Chondrocyte (in vitro differentiated cells): ENCODE results near the gene TMEM184C. TPM values are rescaled to one million over a fixed set of nuclear protein-coding genes. Genes with fewer than 3 reads are reported as not detected.
A peak's percentile ranks its signal among the peaks of the same experiment; 100 is the strongest.

Experiments
- DNase-seq: peaks from one replicate; pipeline ENCODE4 v3.0.0; 2021; ENCODE audit warnings: mixed read lengths, low spot score
- H3K27ac Mint-ChIP-seq: one replicate; pipeline ENCODE4 v1.8.0; 2021; ENCODE audit warnings: mild to moderate bottlenecking, moderate library complexity, mixed read lengths; ENCODE audit not compliant: unreplicated experiment
- H3K27me3 Mint-ChIP-seq: 2 replicates; pipeline ENCODE4 v1.8.0; 2021; ENCODE audit warnings: low read depth, mixed read lengths
- H3K36me3 Mint-ChIP-seq: 2 replicates; pipeline ENCODE4 v1.8.0; 2021; ENCODE audit warnings: low read depth, mixed read lengths
- H3K4me1 Mint-ChIP-seq: 2 replicates; pipeline ENCODE4 v1.8.0; 2021; ENCODE audit warnings: low read depth, mild to moderate bottlenecking, mixed read lengths
- H3K4me3 Mint-ChIP-seq: one replicate; pipeline ENCODE4 v1.8.0; 2021; ENCODE audit warnings: mild to moderate bottlenecking, moderate library complexity, mixed read lengths; ENCODE audit not compliant: unreplicated experiment
- H3K9me3 Mint-ChIP-seq: 2 replicates; pipeline ENCODE4 v1.8.0; 2021; ENCODE audit warnings: low read depth, mixed read lengths
- total RNA-seq: library from RNA; stranded (reverse); gene quantifications from 3 replicates; pipeline ENCODE4 v1.2.1, GENCODE V29; 2021
- TF ChIP-seq, protein P1 (sequence below): fragments of 200-600 bp; sonication (generic); IDR thresholded peaks from 2 replicates; pipeline ENCODE4 v1.5.0; 2021; ENCODE audit warnings: antibody characterized with exemption, mild to moderate bottlenecking, moderate library complexity

The TMEM184C gene
- total RNA-seq, 1 donor from 2014 or later = 35.3 TPM

DNA sequence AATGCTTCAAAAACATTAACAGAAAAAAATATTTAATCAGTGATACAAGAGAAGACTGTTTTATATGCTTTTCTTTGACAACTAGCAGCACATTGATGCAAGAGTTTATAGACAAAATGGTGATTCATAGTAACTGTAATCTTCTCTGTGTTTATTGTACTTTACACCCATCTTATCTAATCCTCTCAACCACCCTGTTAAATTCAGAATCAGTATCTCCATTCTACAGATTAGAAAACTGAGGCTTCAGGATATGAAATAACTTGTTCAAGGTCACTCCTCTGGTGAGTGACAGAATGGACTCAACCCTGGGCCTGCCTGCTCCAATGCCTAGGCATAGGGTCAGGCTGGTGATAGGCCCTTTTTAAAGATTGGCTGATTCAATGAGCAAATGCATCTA lies 26.1 kb upstream of the TMEM184C start:
- TF ChIP-seq, protein P1, sequence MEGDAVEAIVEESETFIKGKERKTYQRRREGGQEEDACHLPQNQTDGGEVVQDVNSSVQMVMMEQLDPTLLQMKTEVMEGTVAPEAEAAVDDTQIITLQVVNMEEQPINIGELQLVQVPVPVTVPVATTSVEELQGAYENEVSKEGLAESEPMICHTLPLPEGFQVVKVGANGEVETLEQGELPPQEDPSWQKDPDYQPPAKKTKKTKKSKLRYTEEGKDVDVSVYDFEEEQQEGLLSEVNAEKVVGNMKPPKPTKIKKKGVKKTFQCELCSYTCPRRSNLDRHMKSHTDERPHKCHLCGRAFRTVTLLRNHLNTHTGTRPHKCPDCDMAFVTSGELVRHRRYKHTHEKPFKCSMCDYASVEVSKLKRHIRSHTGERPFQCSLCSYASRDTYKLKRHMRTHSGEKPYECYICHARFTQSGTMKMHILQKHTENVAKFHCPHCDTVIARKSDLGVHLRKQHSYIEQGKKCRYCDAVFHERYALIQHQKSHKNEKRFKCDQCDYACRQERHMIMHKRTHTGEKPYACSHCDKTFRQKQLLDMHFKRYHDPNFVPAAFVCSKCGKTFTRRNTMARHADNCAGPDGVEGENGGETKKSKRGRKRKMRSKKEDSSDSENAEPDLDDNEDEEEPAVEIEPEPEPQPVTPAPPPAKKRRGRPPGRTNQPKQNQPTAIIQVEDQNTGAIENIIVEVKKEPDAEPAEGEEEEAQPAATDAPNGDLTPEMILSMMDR = no peak
- Mint-ChIP-seq H3K4me1 (peaks cover 39% of the 10 kb centered on the region), H3K27ac (no peak overlapping the region), H3K4me3 (no peak overlapping the region), H3K9me3 (no peaks in the 10 kb centered on the region), H3K27me3 (no peaks in the 10 kb centered on the region), H3K36me3 (no peaks in the 10 kb centered on the region)
- DNase-seq = no peak

DNA sequence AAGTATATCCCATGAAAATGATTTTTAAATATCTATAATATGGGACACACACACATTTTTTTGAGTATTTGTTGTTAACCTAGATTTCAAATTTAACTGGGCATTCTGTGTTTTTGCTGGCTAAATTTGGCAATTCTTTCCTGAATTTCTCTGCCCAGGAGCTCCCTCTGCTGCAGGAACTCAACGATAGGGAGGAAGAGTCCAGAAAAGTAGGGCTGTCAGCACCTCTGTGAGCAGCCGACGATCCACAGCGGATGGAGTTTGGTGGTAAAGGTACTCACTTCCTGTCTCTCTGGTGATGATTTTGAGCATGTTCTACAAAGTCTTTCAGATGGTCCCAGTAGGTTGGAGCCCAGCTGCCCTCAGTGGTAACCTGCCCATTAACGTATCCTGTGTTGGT lies 23.1 kb upstream of the TMEM184C start:
- no peaks in the 10 kb centered on the region for H3K9me3 Mint-ChIP-seq
- H3K27ac Mint-ChIP-seq = no peak overlapping the region
- DNase-seq = no peak
- H3K4me1 Mint-ChIP-seq = peaks cover 34% of the 10 kb centered on the region
- H3K4me3 Mint-ChIP-seq = no peak overlapping the region
- no peaks in the 10 kb centered on the region for H3K27me3 Mint-ChIP-seq
- no peaks in the 10 kb centered on the region for H3K36me3 Mint-ChIP-seq
- TF ChIP-seq, protein P1 = peak; percentile 44

DNA sequence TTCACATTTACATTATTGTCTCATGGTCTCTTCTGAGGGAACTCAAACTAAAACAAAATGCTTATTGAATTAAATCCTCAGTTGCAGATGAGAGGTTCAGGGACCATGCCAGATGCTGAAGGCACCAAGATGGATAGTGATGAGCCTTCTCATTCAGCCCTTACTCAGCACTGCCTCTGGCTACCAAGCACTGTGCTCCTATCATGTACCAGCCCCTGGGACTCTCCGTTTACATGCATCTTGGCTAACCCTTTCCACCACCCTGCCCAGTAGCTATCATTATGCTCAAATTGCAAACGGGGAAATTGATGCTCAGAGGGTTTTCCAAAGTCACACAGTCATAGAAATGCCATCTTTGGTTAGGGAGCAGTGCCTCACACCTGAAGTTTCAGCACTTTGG lies 22.6 kb upstream of the TMEM184C start:
- peaks cover 32% of the 10 kb centered on the region for H3K4me1 Mint-ChIP-seq
- H3K27me3 Mint-ChIP-seq = no peaks in the 10 kb centered on the region
- H3K4me3 Mint-ChIP-seq = no peak overlapping the region
- no peak overlapping the region for H3K27ac Mint-ChIP-seq
- no peak for DNase-seq
- TF ChIP-seq, protein P1 = no peak
- no peaks in the 10 kb centered on the region for H3K9me3 Mint-ChIP-seq
- no peaks in the 10 kb centered on the region for H3K36me3 Mint-ChIP-seq

DNA sequence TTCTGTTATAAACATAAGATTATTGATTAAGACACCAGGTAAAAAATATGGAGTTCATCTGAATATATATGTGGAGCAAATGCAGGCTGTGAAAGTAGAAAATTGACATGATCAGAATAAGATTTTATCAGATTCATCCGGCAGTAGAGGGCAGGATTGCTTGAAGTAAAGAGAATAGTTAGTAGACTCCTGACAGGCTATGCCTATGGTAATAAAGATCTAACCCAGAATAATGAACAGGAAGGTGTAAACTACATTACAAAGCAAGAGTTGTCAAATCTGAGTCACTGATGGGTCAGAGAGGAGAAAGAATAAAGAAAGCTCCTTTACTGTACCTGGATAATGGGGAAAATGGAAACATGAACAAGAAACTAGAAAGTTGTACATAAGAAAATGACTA lies 20.8 kb upstream of the TMEM184C start:
- Mint-ChIP-seq H3K4me3 (no peak overlapping the region), H3K27ac (no peak overlapping the region), H3K4me1 (peaks cover 28% of the 10 kb centered on the region), H3K9me3 (no peaks in the 10 kb centered on the region), H3K27me3 (no peaks in the 10 kb centered on the region), H3K36me3 (no peaks in the 10 kb centered on the region)
- TF ChIP-seq, protein P1 = peak; percentile 69
- DNase-seq = no peak

DNA sequence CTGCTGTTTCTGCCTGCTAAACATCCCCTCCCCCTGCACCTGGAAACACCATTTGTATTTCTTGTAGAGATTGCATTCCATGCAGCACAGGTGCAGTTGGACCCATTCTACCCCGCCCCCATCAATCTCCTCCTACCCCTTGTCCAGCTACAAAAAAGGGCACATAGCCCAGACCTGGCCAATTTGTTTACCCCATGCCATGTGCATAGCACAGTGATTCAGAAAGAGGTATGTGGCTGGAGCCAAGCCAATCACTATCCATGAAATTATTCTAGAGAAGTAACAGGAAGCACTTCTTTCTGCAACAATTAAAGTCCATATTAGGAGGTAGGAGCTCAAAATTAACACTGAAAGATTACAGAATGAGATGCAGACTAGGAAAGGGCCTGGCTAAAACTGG lies 20.2 kb upstream of the TMEM184C start:
- Mint-ChIP-seq H3K27ac (peak overlapping the region; percentile 38), H3K4me1 (peaks cover 28% of the 10 kb centered on the region), H3K4me3 (no peak overlapping the region), H3K27me3 (no peaks in the 10 kb centered on the region), H3K36me3 (no peaks in the 10 kb centered on the region), H3K9me3 (no peaks in the 10 kb centered on the region)
- DNase-seq = no peak
- TF ChIP-seq, protein P1 = no peak
